UCSD-AML1 (cell line): ENCODE measurements around the gene NAV2.

Source experiments
- DNase-seq: peaks from one replicate; lab custom pipeline; 2025; ENCODE audit not compliant: unreplicated experiment; lab: John Stamatoyannopoulos, UW

NAV2 gene, protein sequence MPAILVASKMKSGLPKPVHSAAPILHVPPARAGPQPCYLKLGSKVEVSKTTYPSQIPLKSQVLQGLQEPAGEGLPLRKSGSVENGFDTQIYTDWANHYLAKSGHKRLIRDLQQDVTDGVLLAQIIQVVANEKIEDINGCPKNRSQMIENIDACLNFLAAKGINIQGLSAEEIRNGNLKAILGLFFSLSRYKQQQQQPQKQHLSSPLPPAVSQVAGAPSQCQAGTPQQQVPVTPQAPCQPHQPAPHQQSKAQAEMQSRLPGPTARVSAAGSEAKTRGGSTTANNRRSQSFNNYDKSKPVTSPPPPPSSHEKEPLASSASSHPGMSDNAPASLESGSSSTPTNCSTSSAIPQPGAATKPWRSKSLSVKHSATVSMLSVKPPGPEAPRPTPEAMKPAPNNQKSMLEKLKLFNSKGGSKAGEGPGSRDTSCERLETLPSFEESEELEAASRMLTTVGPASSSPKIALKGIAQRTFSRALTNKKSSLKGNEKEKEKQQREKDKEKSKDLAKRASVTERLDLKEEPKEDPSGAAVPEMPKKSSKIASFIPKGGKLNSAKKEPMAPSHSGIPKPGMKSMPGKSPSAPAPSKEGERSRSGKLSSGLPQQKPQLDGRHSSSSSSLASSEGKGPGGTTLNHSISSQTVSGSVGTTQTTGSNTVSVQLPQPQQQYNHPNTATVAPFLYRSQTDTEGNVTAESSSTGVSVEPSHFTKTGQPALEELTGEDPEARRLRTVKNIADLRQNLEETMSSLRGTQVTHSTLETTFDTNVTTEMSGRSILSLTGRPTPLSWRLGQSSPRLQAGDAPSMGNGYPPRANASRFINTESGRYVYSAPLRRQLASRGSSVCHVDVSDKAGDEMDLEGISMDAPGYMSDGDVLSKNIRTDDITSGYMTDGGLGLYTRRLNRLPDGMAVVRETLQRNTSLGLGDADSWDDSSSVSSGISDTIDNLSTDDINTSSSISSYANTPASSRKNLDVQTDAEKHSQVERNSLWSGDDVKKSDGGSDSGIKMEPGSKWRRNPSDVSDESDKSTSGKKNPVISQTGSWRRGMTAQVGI (N-terminal part only)

DNA sequence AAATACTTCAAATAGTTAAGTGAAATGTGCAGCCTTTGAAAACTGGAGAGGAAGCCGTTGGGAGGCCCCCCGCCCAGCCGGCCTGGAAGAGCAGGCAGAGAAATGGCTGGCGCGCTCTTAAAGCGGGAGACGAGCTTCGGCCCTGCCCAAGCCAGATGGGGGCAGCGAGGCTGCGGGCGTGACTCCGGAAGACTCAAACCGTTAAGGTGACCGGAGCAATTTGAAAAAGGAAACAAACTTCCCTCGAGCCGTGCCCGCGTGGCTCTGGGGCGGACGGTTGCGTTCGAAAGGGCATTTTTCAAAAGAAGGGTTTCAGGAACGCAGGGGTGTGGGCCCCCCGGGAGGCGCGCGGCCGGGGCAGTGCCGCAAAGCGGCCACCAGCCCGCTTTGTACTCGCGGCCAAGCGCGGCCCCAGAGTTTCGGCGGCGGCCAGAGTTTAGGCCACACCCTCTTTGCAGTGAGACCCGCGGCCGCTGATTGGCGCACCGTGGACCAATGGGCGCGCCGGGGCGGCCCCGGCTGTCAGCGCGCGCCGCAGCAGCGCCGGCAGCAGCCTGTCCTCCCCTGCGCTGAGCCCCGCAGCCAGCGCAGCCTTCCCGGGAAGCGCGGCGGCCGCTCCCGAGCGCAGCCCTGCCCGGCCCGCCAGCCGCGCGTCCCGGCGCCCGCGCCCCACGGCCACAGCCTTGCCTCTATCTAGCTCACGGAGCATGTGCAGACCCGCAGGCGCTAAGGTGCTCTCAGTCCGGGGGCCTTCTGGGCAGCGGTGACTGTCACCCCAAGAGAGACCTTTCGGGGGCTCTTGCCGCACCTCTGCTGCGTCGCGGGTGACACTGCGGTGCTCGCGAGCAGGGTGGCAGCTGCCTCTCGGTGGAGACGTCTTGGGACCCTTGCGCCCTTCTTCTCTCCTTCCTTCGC lies at the start of gene NAV2:
Gene NAV2 (plus strand): TSS at position 557 of the 915 bp plus-strand sequence. CDS start 859 bp downstream, outside the sequence.
- peak; percentile 82 for DNase-seq

DNA sequence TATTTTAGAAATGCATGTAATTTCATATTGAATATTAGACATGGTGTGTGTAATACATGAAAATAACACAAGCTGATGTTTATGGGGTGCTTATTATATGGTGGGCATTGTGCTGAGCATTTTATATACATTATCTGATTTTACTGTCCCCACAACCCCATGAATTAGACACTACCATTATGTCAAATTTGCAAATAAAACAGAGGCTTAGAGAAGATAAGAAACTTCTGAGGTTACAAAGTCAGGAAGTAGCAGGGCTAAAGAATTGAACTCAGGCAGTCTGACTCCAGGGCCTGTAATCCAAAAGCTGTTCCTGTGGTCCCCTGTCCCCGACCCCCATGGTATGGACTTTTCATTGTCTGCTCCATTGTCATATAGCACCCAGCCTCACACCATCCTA lies 49.4 kb upstream of the NAV2 start:
- no peak for DNase-seq

DNA sequence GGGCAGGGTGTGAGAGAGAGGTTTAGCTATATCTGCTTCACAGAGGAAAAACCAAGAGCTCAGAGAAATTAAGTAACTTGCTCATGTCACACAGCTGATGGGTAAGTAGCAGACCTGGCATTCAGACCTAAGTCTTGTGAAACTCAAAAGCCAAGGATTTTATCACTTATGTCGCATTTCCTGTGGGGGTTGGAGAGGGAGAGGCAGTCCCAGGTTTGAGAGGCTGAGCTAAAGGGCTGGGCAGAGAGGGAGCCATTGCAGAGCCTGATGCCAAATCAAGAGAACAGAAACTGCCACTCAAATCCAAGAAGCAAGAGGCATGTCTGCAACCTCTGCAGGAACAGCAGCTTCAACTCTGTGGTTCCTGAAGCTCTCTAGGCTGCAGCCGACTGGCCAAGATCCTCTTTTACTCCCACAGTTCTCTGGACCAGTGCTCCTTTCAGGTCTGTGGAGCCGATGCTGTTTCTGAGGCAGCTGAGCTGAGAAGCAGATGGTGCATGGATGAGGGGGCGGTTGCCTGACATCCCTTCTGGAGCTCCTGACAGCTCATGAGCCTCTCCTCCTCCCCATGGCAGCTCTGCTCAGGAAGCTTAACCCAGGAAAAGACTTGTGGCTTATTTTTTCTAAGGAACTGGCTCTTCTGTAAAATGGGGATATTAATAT lies 47.6 kb upstream of the NAV2 start:
- no peak for DNase-seq

DNA sequence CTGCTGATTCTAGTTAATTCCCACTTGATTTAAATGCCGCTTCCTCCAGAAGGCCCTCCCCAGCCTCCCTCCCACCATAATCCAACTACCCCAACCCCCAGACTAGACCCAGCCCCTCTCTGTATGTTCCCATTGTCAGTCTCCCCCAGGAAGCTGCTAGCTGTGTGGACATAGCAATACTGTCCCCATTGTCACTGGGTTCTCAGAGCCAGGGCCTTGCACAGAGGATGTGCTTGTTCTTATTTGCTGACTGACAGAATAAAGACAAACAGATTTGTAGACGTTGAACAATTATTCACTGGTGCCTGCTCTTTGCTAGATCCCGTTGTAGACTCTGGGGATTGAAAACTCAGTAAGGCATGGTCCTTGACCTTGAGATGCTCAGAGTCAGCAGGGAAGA lies 45.7 kb upstream of the NAV2 start:
- DNase-seq = no peak

DNA sequence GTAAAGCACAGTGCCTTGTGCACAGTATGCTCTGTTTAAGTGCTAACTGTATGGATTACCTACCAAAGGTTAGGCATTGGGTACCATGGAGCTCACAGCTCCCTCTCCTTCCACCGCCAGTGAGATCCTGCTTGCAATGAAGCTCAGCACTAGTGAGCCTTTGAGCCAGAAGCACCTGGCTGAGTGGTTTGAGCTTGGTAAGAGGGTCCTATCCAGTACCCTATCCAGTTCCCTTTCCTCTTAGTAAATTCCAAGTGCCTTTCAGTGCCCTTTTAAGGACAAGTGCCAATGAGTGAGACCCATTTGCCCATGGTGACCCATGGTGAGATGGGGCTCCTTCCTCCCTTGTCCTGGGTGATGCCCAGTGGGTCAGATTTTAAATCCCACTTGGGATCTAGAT lies 43.1 kb upstream of the NAV2 start:
- no peak for DNase-seq

DNA sequence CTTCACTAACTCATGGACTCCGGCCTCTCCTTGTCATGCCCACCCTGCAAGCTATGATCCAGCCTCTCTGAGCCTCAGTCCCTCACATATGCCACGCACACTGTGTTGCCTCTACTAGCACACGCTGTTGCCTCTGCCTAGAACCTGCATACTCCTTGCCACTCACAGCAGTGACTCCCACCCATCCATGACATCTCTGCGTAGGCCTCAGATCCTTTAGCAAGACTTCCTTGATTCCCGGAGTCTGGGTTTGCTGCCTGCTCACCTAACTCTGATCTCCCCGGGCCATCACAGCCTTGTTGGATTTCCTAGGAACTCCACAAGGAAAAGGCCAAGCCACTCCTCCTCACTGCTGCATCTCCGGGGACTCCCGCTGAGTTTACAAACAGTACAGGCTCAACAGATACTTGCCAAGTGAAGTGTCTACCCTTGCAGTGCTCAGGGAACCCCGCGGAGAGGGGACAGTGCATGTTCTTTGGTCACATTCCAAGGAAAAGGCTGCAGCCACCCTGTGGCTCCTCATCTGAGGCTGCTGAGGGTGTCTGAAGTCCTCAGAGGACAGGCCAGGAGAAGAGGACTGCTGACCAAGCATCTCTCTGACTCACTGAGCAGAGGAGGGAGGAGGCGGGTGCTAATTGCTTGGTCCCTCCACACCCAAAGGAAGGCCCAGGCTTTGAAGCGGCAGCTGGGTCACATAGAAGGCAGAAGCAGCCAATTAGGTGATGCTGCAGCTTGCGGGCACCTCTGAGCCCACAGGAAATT lies 42.4 kb upstream of the NAV2 start:
- no peak for DNase-seq

DNA sequence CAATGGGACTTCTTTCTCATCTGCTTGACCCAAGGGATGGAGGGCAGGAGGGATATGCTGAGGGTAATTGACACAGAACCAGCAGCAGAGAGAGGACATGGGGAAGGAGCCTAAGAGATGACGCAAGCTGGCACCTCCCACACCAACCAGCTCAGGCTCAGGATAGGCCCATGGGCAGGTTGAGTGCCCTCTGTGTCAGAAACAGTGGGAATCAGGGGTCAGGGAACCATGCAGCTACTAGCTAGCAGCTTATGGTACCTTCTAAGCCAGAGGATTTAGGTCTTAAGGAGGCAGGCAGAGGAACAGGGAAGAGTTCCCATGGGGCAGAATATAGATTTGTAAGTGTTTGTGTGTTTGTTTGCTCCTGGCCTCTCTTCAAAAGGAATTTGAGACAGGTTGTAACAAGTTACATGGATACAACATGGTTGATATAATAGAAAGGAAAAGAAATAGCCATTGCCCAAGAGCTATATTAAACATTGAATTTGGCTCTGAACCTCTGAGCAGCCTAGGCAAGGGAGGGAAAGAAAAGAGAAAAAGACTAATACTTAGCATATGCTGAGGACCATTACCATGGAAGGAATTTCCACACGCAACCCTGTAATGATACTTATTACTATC lies 39.9 kb upstream of the NAV2 start:
- no peak for DNase-seq

DNA sequence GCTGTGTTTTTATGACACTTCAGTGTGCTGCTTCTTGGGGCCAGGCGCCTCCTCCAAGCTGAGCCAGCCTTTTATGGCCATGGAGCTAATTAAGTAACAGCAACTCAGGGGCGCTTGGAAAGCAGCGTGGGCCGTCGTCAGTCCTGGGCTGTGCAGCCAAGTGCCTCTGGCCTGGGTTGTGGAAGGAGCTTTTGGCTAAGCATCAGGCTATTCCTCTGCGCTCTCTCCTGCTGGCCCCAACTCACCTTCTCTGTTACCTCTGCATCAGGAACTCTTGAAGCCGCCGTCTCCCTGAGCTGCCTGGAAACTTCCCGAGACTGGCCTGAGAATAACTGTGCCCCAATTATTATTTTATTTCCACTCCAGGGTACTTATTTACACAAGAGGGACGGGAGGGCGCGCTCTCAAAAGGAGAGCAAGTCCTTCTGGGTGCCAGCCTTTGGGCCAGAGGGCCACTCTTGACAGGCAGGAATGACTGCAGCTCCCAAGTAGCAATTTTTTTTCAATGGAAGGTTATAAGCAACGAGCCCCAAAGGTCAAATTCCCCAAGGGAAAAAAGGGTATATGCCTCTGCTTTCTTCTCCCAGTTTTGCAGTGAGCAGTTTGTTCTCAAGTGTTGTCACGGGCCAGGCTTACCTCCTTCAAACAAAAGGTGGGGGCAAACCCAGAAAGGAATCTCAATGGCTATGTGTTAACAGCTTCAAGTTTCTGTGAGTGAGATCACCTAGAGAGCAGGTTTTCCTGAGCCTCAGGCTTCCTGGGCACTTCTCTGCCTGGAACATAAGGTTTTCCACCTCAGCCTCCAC lies 38.5 kb upstream of the NAV2 start:
- DNase-seq = no peak

DNA sequence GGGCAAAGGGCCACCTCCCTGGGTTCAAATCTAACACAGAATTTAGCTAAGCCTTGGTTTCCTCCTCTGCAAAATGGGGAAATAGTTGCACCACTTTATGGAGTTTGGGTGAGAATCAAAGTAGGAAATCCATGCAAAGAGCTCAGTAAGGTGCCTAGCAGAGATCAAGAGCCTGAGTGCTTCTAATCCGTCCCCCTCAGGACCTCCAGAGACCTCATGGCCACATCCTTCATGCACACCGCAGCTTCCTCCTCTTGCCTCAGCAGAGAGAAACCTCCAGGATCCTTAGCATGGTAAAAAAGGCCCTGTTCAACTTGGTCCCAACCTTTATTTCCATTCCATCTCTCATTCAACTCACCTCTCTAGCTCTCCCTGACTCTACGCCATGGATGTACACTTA lies 37.8 kb upstream of the NAV2 start:
- no peak for DNase-seq

DNA sequence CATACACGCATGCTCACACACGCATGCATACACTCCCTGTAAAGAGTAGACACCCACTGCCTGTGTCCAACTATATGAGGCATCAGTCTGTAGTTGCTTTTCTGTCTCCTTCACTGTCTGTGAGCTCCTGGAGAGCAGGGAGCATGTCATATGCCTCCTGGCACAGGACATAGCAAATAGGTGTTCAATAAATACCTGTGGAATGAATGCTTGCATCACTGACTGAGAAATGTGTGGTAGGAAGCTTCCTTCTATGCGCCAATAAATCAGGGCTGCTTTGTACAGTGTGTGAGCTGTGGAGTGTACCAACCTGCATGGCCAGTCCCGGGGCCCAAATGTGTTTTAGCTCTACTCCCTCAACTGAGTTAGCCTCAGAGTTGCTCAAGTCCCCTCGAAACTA lies 37.2 kb upstream of the NAV2 start:
- DNase-seq = no peak

DNA sequence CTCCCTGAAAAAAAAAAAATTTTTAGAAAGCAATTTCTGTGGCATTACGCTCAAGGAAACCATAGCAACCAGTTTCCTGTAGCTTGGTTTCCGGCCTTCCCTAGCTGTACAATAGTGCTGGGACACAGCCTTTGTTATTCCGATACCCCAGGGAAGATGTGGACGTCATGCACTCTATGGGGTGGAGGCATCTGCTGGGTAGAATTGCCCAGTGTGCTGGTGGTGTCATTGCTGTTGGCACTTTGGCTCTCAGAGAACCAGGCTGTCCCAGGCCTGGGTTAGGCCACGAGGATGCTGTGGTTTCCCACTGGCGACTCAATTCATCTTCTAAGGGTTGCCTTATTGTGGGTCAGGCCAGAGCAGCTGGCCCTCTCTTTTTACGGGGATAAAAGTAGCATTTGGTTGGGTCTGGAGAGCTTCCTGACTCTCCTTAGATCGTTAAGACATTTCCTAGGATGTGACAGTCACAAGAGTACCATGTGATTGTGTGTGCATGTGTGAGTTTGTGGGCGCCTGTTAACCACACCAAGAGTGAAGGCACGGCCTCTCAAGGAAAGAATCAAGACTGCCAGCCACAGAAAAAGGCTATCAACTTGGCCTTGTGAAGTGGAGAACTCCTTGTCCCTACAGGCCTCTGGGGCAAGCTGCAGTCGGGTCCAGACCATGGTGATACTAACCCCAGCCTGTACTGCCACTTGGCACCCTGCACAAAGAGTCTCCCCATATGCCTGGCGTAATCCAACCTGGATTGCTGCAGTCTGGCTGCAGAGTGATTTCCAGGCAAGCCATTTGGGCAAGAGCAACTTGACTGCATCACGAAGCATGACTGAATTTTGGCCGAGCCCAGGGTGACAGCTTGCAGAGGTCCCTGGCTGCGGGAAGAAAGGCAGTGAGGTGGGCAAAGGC lies 35.9 kb upstream of the NAV2 start:
- no peak for DNase-seq

DNA sequence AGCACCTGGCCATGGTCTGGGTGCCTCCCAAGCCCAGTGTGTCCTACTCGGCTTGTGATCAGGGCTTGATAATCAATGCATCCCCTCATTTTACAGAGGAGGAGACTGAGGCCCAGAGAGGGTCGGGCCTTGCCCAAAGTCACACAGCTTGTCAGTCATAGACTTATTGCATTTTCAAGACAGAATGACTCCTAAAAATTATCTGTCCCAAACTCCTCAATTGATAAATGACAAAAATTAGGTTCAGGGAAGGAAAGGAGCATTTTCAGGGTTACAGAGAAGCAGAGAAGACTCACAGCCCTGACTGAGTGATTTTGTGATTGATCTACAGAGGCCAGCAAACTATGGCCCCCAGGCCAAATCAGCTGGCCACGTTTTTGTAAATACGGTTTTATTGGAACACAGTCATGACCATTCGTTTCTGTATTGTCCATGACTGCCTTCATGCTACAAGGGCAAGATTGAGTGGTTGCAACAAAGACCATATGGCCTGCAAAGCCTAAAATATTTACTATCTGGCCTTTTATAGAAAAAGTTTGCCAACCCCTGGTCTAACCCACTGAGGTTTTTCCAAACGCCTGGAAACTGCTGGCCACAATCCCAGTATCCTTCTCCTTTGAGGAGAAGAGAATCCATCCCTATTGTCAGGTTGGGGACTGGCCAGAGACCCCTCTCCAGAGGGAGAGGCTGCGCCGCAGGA lies 35.1 kb upstream of the NAV2 start:
- DNase-seq = no peak

DNA sequence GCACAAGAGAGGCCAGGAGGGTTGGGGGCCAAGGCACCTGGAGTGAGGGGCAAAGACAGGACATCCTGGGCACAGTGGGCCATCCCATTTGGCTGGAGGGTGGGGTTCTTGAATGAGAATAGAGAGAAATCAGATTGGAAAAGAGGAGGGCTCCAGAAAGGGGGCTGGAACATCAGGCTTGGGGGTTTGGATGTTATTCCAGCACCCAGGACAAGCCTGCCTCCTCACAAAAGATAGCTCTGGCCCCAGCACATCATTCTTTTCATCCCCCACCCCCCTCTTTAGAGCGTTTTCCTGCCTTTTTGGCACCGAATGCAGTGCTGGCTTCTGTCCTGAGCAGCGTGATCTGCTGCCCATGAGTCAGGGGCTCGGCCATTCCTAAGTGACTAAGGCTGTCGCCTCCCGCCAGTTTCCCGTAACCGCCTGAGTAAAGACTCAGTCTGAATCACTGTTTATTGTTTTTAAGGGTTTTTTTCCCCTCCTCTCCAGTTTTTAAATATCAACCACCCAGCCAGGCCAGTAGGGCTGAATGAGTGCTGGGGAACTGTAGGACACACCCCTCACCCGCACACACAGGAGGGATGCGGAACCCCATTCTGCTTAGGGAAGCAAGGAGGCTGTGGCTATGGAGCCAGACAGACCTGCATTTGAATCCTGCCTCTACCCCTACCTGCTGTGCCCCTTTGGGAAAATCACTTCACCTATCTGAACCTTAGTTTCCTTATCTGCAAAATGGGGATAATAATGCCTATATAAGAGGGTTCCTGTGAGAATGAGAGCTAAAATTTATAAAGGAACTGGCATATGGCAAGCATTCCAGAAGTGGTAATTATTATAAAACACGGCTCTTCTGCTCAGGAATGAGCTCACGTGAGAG lies 32.4 kb upstream of the NAV2 start:
- DNase-seq = no peak

DNA sequence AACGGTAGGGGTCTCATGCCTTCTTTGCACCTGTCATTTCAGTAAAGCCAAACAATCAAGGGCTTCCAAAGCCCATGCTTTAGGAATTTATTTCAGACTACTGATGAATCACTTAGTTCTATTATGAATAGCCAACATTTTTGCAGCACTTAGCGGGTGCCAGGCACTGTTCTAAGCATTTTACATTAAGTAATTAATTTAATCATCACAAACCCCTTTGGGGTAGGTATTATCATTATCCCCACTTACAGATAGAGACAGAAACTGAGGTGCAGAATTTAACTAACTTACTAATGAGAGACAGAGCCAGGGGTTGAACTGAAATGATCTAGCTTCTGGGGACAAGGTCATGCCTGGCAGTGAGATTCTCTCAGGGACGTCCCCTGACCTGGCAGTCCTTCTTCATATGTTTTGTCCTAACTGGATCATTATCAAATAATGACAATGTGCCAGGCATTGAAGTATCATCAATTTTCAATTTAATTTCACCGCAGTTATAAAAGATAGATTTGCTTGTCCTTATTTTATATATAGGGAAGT lies 31.7 kb upstream of the NAV2 start:
- no peak for DNase-seq

DNA sequence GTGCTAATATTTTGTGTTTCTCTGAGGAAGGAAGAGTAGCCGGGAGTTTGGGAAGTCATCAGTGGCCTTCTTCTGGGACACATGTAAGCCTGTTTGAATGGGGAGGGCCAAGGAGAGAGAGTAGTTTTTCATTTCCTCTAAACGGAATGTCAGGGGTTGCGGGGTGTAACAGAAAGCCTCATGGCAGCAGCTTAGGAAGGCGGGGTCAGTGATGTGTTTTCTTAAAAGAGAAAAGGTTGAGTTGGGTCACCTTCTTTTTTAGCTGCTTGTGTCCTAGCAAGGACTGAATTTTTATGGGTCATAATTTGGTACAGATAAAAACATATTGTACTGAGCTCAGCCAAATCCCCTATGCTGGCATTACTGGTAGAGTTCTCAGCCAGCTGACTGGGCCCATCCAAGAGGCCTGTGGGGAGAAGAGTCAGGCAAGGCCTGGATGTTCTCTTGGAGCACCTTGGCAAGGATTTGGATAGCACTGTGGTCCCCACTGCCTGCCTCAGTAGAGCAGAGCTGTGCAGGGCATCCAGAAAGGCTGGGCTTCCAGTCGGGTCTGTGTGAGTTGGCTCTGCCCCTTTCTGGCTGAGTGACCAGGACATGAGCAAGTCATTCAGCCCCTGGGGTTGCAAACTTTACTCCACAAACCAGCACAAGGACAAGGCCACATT lies 29.4 kb upstream of the NAV2 start:
- DNase-seq = no peak
